ENCODE results near the gene ENO4.
A peak's percentile ranks its signal among the peaks of the same experiment; 100 is the strongest.

ENO4 gene

DNA sequence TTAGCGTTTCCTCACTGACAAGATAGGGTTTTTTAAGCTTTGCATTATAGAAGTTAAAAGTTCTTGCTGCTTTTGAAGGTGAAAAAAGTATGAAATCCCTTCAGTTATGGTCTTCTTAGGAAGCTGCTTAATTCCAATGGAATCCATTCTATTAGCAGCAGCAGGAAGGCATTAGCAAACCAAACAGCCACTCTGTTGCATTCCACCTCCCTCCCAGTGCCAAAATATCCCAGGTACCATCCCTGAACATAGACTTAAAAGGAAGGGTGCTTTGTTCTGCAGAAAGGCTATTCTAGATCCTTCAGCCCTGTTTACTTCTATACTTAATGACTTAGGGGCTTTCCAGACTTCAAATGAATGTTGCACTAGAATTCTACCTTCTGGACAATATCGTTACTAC lies 23.8 kb downstream of the ENO4 start:
- no peak for DNase-seq

GRCh38 chr10:116875897-116876296 lies 26.6 kb downstream of the ENO4 start:
- no peak for DNase-seq

GRCh38 chr10:116877391-116877790 lies 28.1 kb downstream of the ENO4 start:
- DNase-seq: no peak

GRCh38 chr10:116878123-116878522 lies 28.8 kb downstream of the ENO4 start:
- no peak for DNase-seq

DNA sequence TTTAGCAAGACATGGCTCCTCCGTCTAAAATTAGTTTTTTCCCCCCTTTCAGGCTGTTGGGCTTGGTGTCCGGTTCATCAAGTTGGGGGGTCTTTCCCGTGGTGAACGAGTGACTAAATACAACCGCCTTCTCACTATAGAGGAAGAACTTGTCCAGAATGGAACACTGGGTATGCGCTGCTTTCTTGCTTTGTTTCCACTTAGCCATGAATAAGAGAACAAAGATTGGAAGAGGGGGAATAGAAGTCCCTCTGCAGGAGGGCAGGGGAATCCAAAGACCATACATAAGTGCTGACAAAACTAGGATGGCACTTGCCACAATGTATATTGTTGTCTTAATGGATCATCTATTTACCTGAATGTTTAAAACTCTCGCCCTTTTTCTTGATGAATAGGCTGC lies 30.5 kb downstream of the ENO4 start:
- no peak for DNase-seq

- DNase-seq: no peak
Observed at GRCh38 chr10:116880716-116881482, 31.6 kb downstream of the ENO4 start.

DNA sequence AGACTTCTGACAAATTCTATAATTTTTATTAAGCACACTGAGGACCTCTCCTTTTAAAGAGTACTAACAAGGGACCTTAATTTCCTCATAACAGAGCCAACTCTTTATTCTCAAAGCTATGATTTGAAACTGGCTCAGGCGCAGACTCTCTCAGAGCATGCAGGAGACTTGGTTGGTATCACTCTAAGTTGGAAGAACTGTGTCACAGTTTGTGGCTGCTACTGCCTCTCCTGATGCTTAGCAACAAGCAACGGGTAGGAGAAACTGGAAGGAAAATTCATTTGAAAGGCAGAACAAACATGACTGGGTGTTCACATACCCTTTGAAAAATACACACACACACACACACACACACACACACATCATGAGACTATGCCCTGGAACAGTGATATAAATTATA lies 33.3 kb downstream of the ENO4 start:
- DNase-seq: no peak

DNA sequence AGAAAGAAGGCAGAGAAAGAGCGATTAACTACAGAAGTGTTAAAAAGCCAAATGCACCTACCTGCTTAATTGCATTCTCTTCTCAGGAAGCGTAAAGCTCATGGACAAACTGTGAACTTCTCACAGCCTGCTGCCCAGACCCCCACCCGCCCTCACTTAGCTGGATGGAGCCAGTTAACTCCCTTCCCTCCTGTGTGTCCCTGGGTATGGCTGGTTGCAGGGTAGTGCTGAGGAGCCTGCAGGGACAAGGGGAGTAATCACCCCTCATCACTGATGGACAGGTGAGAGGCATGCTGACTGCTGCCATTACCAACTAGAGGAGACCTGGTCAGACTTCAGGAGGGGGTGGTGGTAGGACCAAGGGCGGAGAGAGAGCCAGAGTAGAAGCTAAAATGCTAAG lies 37.5 kb downstream of the ENO4 start:
- DNase-seq: no peak

- DNase-seq: no peak
Observed at GRCh38 chr10:116888380-116889055, 39.2 kb downstream of the ENO4 start.

GRCh38 chr10:116889066-116889465 lies 39.8 kb downstream of the ENO4 start:
- no peak for DNase-seq

DNA sequence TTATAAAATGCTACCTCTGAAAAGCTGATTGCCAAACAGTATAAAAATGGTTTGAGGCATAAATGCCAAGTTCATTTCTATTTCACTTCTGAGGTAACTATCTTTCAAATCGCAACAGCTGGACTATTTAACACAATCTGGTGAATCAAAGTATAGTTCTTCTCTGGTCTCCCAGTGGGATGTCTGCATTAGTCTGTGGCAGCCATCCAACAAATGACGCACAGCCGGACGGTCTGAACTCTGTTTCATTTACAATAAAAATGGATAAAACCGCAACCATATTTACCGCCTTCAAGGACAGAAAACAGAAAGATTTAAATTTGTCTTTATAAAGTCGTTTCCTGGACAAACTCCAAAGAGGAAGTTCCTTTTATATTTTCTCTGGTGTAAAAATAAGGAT lies 41.9 kb downstream of the ENO4 start:
- DNase-seq: no peak

DNA sequence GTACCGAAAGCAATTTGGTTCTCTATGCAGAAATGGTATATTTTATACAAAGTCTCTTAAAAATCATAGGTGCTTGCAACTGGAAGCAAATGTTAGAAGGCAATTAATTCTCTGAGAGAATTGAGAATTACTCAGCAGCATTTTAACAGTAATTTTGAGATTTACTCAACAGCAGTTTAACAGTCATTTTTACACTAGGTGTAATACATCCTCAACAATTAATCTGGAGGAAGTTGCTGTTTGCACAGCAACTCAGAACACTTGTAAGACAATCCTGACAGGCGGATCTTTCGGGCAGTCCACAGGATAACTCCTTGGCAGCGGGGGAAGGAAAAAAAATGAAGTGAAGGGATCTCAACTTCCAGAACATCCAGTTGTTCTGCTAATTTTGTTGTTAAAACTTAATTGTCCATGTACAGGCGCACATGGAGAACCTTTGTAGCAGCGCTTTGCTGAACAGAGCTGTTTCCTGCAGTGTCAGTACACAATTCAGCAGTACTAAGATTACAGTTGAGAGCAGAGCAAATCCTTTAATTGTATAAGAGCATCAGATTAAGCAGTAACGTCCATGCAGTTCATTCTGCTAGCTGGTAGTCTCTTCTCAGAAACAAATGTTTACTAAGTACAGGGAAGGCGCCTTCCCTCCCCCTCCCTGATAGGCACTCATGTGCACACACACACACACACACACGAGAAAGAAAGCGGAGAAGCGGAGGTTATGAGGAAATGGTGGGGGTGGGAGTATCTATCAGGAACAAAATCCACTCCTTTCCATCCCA lies 43.8 kb downstream of the ENO4 start:
- peak; percentile 7 for DNase-seq

- DNase-seq: no peak
Observed at GRCh38 chr10:116893686-116894037, 44.4 kb downstream of the ENO4 start.

GRCh38 chr10:116899626-116900025 lies 50.3 kb downstream of the ENO4 start:
- DNase-seq: no peak

- no peak for DNase-seq
Observed at GRCh38 chr10:116905845-116906210, 56.5 kb downstream of the ENO4 start.

DNA sequence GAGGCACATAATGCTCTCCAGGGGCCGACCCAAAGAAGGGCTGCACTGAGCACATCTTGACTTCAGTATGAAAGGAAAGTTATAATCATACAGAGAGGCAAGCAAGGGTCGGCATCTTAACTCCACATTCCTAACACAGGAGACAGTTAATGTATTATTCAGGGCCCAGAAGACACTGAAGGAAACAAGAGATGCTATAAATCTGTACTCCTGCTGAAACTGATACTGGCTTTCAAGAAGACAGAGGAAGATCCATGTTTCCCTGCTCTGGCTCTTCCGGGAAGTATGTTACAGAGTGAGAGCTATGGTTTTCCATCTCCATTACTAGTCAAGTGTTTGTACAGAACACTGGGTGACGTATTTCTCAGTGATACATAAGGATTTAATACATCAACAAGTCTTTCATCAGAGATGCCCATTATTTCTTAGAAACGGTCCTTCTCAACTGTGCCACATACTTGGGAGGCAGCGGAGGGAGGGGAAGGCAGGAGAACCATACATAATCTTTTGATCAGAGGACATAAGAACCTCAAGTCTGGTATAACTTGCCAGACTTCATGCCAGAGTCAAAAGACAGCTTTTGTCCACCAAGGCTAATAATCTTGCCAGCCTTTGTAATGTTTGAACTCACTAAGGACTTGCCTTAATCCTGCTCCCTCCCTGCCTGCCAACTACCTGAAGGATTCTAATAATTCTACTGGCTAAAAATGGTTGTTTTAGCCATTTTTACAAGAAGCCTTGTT lies 58.1 kb downstream of the ENO4 start:
- DNase-seq: no peak

- no peak for DNase-seq
Observed at GRCh38 chr10:116909307-116909706, 60.0 kb downstream of the ENO4 start.

DNA sequence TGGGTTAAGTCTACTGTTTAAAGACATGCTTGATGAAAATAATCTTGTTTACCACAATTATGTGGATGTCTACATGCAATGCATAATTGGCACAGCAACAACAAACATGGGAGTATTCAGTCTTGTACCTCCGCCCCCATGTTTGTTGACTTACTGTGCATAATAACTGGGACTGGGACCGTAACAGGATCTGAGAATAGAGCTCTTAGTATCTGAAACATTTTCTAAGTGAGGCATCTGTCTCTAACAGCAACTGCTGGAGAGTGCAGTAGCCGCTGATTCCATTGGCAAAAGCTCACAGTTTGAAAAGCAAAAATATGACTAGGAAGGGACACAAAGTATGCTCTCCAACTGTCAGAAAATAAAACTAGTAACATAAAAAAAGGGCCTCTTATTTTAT lies 61.6 kb downstream of the ENO4 start:
- no peak for DNase-seq

DNA sequence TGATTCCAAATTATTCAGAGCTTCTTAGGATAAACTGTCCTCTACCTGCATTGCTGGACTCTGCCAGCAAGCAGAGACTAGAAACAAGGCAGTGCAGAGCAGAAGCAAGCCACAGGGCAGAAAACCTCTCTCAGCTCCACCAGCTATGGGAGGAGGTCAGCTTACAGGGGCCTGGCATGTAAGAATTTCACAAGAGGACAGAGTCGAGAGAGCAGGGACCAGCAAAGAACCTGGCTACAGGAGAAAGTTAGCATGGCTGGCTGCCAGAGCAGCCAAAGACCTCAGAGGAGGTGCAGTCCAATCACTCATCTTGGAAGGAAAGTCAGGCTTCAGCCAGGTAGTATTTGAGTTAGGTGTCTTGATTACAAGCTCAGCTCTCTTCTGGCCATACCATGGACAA lies 62.9 kb downstream of the ENO4 start:
- DNase-seq: no peak

- DNase-seq: no peak
Observed at GRCh38 chr10:116913695-116914094, 64.4 kb downstream of the ENO4 start.

DNA sequence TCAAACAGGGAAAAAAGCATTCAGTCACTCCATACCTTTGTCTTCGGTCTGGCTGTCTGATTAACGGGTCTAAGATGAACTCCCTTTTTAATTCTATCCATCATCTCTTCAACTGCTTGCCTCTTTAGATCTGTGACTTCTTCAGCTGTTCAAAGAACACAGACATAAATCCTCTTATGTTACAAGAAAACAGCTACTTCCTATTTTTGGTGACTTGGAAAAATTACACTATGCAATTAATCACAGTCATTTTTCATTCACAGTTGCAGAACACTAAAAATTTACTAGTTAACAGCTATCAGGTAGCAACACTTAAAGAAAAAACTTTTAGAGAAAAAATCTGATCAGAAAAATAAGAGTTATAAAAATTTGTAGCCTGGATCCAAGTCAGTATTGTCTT lies 66.0 kb downstream of the ENO4 start:
- no peak for DNase-seq

DNA sequence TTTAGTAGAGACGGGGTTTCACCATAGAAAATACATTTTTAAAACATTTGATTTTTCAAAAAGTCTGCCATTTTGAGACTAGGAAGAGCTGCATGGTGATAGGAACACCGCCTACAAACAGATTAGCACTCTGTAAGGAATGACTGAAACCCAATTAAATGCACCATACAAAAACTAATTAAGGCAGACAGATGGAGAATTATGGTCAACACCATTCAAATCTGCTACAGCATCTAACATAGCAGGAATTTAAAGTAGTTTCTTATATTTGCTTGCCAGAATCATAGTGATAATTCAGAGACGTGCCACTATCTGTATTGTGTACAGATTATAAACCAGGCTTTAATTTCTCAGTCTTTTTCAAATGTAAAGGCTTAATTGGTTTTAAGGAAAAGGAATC lies 68.2 kb downstream of the ENO4 start:
- no peak for DNase-seq

GRCh38 chr10:116918583-116918982 lies 69.3 kb downstream of the ENO4 start:
- no peak for DNase-seq

All from NCI-H510A treated with DMSO at 0.1 percent for 48 hours (cell line).